AG20443 (cell line): ENCODE measurements around the gene RBFA.

Experiments used
- DNase-seq: peaks from one replicate; pipeline ENCODE4 v3.0.0; 2012; ENCODE audit warnings: low spot score, mixed read lengths

Gene RBFA

DNA sequence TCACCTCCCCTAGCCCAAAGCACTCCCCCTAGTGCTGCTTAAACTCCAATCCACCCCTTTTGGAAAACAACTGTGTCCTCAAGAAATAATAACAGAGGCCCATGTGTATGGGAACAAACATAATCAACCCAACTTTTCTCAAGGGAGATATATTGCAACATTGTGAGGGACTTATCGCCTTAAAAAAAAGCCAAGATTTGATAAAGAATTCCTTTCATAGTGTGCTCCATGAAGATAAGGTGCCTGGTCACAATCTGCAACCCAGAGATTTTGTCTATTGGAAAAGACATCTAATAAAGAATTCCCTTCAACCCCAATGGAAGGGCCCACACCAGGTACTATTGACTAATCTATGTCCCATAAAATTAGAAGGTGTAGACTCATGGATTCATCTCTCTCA is 4.5 kb upstream of the RBFA start:
- no peak for DNase-seq

DNA sequence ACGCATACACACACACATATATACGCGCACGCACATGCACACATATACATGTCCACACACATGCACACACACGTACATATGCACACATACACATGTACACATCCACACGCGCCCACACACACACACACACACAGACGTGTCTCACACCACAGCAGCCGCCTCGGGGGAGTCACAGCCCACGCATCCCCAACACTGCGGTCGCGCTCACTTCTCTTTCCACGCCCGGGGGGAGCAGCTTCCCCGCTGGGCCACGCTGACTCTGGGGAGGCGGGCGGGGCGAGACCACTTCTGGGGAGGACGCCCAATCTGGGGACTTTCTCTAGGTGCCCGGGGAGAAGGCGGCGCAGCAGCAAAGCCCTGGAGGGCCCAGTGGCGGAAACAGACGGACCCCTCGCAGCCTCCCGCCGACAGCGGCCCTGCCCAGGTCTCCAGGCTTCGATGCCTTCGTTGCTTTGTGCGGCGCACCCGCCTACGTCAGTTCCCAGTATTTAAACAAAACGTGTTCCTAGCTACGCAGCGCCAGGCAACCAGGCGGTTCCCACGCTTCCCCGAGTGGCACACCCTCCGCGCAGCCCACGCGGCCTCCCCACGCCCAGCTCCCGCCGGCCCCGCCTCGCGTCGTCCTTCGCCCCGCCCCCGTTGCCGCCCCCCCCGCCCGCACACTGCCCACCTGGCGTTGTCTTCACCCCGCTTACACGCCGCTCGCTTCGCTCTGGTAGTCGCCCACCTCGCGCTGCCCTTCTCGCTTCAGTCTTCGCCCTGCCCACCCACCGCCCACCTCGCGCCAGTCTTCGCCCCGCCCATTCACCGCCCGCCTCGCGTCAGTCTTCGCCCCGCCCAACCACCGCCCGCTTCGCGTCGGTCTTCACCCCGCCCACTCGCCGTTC is 810 bp upstream of the RBFA start:
- no peak for DNase-seq

DNA sequence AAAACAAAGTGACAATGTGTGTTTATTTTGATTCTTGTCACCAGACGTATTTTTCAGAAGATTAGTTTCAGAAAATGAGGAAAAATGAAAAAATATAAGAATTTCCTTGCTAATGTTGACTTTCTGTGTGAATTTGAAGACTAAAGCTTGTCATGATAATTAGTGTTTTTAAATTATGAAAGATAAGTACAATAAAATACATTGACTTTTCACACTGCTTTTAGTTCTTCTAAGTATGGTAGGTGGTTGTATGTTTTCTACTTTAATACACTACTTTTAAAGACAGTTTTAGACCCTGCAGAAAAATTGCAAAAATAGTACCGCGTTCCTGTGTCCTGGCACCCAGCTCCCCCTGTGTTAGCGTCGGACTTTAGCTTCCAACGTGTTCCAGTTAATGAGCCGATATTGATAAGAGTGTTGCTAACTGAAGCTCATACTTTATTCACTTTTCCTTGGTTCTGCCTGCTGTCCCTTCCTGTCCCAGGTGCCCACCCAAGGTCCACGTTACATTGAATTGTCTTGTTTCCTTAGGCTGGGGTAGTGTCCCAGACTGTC is 695 bp downstream of the RBFA start:
- no peak for DNase-seq

DNA sequence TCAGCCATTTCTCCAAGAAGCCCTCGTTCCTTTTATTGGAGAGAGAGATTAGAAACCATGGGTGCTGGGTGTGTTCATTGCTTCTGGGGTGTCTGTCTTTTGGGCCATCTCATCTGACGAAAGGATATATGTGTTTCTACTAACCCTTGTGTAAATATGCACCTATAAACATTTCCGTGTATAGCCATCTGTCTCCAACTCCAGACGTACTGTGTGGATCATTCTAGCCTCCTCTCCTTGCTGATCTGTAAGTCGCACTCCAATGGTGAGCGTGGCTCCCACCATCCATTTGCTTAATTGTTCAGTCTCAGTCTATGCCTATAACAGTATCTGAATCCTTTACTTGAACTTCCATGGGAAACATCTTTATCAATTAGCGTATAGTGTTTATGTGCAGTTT is 1.8 kb downstream of the RBFA start:
- DNase-seq = no peak

DNA sequence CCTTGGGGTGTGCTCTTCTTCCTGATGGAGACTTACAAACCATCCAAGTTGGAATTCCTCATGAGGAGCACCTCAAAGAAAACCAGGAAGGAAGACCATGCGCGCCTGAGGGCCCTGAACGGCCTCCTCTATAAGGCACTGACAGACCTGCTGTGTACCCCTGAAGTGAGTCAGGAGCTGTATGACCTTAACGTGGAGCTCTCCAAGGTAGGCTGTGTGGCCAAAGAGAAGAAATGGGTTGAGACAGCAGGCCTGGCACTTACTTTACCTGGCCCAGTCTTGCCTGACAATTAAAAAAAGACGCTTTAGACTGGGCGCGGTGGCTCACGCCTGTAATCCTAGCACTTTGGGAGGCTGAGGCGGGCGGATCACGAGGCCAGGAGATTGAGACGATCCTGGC is 3.1 kb downstream of the RBFA start:
- no peak for DNase-seq

DNA sequence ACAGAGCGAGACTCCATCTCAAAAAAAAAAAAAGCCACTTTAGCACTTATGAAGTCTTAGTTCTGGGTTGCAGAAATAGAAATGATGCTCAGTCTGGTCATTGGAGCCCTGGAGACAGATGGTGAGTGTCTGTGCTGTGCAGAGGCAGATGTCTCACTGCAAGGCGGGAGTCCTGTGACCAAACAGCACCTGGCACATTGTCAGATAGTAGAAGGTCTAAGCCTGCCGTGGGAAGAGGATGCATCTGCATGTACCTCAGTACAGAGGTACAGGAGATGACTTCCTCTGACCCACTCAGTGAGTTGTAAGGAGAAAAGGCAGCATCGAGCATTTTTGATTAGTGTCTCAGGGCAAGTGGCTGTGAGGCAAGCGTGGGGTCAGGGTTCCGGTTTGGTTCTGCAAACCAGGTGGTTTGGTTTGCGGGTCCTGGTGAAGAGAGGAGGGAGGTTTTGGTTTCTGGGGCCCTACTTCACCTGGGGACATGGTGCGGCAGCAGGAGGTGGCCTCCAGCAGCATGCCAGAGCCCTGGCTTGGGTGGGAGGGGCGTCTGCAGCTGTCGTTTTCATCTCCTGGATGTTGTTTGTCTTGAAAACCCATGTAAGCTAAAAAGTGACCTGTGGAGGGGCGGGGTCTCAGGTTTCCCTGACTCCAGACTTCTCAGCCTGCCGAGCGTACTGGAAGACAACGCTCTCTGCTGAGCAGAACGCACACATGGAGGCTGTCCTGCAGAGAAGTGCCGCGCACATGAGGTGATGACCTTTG is 3.8 kb downstream of the RBFA start:
- no peak for DNase-seq

DNA sequence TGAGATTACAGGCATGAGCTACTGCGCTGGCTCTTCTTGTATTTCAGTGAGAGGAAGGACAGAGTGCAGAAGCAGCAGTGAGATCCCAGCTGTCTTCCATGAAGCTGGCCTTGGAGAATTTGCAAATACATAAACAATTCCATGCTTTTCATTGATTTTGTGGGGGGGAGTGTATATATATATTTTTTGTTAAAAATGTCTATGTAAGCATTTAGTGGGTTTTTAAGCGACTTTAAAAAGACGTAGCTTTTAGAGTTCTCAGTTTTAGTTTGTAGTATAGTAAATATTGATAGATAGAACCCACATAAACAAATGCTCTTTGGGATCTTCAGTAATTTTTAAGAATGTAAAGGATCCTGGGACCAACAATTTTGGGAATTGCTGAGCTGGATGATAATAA is 6.3 kb downstream of the RBFA start:
- DNase-seq = no peak

DNA sequence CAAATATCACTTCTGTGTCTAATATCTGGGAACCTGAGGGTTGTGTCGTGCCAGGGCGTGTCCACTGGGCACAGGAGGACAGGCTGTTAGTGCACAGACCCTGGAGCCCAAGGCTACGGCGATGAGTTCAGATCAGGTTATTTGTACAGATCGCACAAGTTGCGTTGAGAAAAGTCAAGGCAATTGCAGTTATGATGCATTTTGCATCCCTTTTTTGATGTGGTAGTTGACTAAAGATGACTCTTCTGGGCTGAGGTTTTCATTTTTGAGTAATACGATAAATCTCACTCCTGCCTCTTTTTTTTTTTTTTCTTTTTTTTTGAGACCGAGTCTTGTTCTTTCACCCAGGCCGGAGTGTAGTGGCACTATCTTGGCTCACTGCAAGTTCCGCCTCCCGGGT is 7.2 kb downstream of the RBFA start:
- DNase-seq = no peak

DNA sequence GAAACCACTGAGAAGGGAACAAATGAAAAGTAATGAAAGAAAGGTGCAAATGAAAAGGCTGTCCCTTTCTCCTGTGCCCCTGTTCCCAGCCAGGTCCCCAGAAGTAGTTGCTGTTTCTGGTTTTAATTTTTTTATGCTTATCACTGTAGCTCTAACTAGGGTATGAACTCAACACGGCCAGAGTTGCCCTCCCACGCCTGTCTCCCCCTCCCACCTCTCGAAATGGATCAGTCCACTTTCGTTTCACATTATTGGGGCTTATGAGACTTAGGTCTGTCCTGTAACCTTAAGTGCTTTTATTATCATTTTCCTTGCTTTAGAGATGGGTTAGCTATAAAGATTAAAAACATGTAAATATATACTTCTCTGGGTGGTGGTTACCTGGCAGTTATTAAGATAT is 8.6 kb downstream of the RBFA start:
- no peak for DNase-seq

DNA sequence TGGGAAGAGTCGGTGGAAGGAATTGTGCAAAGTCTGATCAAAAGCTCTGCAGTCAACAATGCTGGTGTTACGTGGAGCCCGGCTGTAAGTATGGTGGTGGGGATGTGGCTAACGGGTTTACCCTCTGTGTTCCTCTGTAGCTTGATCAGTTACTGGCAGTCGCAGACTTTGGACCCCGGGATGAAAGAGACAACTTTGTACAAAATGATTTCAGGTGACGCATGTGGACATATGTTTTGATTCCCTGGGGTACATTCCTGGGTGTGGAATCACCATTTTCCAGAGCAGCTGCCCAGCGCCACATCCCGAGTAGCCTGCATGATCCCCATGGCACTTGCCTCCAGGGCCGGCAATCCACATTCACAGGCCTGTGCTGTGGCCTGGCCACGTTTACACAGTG is 9.8 kb downstream of the RBFA start:
- DNase-seq = no peak

DNA sequence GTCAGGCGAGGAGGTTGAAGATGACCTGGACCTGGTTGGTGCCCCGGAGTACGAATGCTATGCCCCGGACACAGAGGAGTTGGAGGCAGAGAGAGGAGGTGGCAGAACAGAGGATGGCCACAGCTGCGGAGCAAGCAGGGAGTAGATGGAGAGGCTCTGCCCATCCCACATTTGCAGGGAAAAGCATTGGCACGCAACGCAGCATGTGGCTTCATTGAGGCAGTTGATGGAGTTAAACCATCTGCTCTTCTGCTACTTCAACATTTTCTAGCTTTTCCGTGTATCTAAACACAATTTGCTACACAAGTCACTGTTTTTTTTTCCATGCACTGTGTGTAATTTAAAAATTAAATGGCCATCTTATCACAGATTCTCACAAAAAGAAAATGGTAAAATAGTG is 11.8 kb downstream of the RBFA start:
- DNase-seq = no peak

DNA sequence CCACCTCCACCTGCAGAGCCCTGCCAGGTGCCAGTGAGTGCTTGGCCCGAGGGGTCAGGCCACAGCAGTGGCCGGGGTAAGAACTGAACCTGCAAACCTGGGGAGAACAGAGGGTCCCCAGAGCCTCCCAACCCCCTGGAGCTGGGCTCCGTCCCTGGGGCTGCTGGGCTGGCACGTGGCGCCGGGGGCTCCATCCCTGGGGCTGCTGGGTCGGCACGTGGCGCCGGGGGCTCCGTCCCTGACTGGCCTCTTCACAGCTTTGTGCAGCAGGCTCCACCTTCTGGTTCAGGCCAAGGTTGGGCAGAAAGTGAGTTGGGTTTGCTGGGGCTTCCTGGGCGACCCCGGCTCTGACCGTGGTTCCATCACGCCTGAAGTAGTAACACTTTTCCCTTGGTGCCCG is 12.2 kb downstream of the RBFA start:
- DNase-seq = no peak

DNA sequence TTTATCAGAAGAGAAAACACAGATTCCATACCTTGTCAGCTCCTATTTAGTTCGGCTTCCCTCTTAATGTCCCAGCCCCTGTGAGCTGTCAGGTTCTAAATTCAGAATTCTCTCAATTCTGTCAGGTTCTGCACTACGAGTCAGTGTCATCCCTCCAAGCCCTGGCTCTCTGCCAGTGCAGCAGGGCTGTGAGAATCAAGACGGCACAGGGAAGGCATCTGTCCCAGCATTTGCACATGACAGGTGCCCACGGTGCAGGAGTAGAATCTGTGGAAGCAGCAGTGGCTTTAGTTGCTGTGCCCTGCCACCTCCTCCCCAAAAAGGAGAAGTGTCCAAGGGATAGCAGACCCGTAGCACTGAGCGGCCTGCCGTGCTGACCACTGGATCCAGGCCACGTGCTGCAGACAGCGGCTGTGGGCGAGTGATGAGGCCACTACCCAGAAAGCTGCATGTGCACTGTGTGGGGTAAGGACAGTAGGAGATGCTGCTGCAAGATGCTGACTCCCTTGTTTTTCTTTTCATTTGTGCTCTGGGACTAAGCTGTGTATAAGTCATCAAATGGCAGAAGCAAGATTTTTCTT is 12.8 kb downstream of the RBFA start:
- no peak for DNase-seq

DNA sequence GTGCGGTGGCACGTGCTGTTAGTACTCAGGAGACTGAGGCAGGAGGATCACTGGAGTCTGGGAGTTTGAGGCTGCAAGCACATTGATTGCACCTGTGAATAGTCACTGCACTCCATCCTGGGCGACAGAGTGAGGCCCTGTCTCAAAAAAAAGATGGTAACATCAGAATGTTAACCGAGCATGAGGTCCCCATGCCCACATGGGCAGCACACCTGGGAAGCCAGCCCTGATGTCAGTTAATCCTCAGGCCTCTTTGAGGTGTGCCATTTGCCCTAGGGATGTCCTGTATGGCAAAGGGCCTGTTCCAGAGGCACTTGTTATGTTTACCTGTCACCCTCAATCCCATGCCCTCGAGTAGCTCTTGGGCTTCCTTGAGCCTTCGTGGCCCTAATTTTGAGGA is 16.6 kb downstream of the RBFA start:
- no peak for DNase-seq

DNA sequence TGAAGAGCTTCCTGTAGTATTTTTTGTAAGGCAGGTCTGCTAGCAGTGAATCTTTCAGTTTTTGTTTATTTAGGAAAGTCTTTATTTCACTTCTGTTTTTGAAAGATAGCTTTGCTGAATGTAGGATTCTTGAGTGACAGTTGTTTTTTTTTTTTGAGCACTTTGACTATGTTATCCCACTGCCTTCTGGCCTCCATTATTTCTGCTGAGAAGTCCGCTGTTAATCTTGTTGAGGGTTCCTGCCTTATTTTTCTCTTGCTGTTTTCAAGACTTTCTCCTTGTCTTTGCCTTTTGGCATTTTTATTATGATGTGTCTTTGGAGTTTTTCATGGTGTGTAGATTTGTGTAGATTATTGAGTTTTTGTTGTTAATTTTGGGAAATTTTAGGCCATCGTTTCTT is 21.9 kb downstream of the RBFA start:
- DNase-seq = no peak

DNA sequence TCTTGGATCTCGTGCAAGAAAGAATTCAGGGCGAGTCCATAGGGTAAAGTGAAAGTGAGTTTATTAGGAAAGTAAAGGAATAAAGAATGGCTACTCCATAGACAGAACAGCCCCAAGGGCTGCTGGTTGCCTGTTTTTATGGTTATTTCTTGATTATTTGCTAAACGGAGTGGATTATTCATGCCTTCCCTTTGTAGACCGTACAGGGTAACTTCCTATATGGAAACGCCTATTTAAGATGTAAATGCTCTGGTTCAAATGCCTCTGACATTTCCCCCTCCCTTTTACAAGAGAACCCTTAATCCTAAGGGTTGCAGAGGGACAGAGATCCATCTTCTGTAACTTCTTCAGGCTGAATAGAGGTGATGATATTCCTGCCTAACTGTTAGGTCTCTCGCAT is 25.7 kb downstream of the RBFA start:
- DNase-seq = no peak

DNA sequence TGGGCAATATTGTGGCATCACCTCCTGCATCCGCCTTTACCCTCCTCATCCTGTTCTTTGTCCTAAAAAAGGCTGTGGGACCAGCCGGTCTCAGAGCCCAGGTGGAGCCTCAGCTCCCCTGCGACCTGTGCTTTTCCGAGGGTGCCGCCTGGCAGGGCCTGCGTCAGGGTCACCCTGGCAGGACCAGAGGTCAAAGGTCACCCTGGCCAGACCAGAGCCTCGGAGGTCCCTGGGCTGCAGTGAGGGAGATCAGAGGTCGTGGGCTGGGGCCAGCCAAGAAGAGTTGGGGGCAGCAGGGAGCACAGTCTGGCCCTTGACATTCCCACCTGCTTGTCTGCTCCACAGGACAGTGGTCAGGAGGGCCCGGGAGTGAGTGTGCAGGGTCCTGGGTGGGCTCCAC is 31.5 kb downstream of the RBFA start:
- no peak for DNase-seq

DNA sequence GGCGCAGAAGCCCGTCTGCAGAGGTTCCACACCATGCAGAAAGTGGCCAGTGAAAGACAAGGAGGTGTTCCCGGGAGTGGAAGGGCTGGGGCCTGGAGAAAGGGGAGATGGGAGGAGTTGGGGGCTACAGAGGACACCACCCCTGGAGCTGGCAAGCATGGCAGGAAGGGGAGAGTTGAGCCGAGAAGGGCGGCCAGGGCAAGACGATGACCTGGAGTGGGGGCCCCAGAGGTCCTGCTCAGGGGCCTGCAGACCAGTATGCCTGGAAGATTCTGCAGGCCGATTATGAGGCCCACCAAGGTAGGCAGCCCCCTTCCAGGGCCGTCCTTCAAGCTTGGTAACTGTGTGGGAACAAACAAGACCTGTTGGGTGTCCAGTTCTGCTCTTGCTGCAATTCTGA is 33.1 kb downstream of the RBFA start:
- DNase-seq = no peak

DNA sequence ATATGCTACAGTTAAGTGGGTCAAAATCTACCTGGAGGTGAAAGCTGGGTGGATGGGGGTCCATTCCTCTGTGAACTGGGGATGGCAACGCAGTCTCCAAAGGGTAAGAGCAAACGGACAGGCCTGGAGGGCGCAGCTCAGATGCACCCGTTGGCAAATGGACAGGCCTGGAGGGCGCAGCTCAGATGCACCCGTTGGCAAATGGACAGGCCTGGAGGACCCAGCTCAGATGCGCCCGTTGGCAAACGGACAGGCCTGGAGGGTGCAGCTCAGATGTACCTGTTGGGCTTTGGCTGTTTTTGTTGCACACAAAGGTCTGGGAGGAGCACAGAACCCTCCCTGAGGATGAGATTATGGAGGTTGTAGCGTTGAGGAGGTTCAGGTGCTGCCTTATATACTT is 33.7 kb downstream of the RBFA start:
- no peak for DNase-seq

DNA sequence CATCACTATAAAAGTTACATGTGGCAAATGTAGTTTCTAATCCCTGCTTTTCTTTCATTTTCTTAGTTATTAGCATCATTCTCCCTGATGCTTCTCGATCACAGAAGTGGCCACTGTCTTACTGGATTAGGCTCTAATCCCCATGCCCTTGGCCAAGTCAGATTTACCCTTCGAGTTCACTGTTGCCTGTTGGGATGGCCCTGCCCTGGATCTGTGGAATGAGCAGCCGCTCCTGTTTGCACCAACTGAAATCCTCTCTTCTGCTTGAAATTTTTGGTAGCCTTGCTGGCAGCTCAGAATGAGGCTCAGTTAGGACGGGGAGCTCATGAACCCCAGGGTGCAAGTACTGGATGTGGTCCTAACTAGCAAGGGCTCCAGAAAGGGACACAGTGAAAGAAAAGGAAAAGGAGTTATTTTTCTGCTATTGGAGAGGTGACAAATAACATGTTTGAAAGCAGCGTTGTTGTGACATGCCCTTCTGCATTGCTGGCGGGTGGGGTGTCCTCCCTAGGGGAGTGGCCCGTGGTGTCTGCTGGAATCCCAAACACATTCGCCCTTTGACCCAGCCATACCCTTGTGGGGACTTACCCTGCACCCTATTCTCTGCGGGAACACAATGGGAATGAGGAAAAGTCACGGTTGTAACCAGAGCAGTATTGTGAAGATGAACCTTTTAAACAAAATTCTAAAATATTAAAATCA is 34.5 kb downstream of the RBFA start:
- DNase-seq = no peak

DNA sequence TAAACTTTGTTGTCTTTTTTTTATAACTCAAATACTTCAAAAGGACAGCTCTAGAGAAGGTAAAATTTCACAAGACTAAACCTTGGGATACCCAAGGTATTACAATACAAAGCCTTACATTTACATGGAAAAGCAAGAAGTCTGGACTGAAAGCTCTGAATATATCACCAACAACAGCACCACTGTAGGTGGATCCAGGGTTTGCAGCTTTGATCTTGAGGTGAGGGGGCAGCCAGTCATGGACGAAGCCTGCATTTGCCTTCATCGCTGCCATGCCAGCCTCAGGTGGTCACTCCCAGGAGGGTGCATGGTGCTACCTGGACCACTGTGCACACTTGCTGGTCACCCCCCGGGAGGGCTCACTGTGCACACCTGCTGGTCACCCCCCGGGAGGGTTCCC is 36.6 kb downstream of the RBFA start:
- DNase-seq = no peak

DNA sequence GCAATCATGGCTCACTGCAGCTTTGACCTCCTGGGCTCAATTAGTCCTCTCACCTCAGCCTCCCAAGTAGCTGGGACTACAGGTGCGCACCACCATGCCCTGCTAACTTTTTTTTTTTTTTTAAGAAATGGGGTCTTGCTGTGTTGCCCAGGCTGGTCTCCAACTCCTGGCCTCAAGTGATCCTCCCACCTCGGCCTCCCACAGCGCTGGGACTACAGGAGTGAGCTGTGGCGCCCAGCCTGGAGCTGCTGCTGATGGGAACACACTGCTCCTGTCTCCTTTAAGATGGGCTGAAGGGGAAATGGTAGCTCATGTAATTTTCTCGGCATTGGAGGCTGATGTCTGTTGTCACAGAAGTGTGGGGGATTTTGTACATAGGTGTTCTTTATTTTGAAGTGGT is 39.9 kb downstream of the RBFA start:
- no peak for DNase-seq
